SK-MEL-5 (cell line): ENCODE measurements around the gene CDS1. TPM values are rescaled to one million over a fixed set of nuclear protein-coding genes. Genes with fewer than 3 reads are reported as not detected.
"Not testable (repeated sequence)": the region's sequence is repeated elsewhere in the genome, so short reads cannot be mapped to it uniquely, and the experiment has no call there.

Experiments
- DNase-seq: peaks from one replicate; pipeline ENCODE4 v3.0.0-alpha.2; 2016; ENCODE audit warnings: low read depth, low spot score
- in situ Hi-C: cut with HindIII; loops from 2 replicates; pipeline ENCODE4 v1.10.0; 2016; ENCODE audit warnings: low sequenced_read_pairs, high pct_unique_total_duplicates, low pct_unique_long_range_greater_than_20kb
- total RNA-seq: library from RNA; depleted of rRNA; stranded (reverse); fragments of >200 nt; shearing (Covaris generic); gene quantifications from 2 replicates; pipeline ENCODE4 v1.2.3, GENCODE V29; 2014

CDS1 gene
- total RNA-seq, 1 experiment from 2014 or later, result 0.13 TPM

- DNase-seq, result no peak
- in situ Hi-C loops, result no loop called here
These were observed 68.6 kb downstream of the CDS1 start for GRCh38 chr4:84651499-84651898.

- in situ Hi-C loops, result no loop called here
- DNase-seq, result no peak
These were observed 69.6 kb downstream of the CDS1 start for GRCh38 chr4:84652478-84652877.

- in situ Hi-C loops, result no loop called here
- no peak for DNase-seq
These were observed 77.7 kb downstream of the CDS1 start for GRCh38 chr4:84660606-84661005.

GRCh38 chr4:84661191-84661939, 78.4 kb downstream of the CDS1 start:
- no peak for DNase-seq
- in situ Hi-C loops, result no loop called here

GRCh38 chr4:84664767-84665166, 81.8 kb downstream of the CDS1 start:
- DNase-seq, in situ Hi-C loops: not testable (repeated sequence)

- in situ Hi-C loops, result no loop called here
- DNase-seq, result no peak
These were observed 83.5 kb downstream of the CDS1 start for GRCh38 chr4:84666439-84666838.

GRCh38 chr4:84669201-84669600, 86.3 kb downstream of the CDS1 start:
- in situ Hi-C loops, result no loop called here
- no peak for DNase-seq

GRCh38 chr4:84672177-84672576, 89.2 kb downstream of the CDS1 start:
- no peak for DNase-seq
- in situ Hi-C loops, result no loop called here

- no peak for DNase-seq
- in situ Hi-C loops, result no loop called here
These were observed 90.7 kb downstream of the CDS1 start for GRCh38 chr4:84673475-84674240.

GRCh38 chr4:84677093-84677492, 94.2 kb downstream of the CDS1 start:
- no peak for DNase-seq
- in situ Hi-C loops, result no loop called here

GRCh38 chr4:84677995-84678394, 95.1 kb downstream of the CDS1 start:
- in situ Hi-C loops, result no loop called here
- no peak for DNase-seq

- no peak for DNase-seq
- in situ Hi-C loops, result no loop called here
These were observed 96.2 kb downstream of the CDS1 start for GRCh38 chr4:84678976-84679744.

GRCh38 chr4:84680956-84681355, 98.0 kb downstream of the CDS1 start:
- DNase-seq, result no peak
- in situ Hi-C loops, result no loop called here

GRCh38 chr4:84681486-84682274, 98.8 kb downstream of the CDS1 start:
- peak; percentile 76 for DNase-seq
- in situ Hi-C loops, result no loop called here

- in situ Hi-C loops, result not testable (repeated sequence)
These were observed 99.7 kb downstream of the CDS1 start for GRCh38 chr4:84682661-84683060.

GRCh38 chr4:84683064-84683850, 100.3 kb downstream of the CDS1 start:
- peak; percentile 31 for DNase-seq
- in situ Hi-C loops, result no loop called here

More at GRCh38 chr4:84682661-84683060, 99.7 kb downstream of the CDS1 start:
- DNase-seq, result not testable (repeated sequence)

GRCh38 chr4:84684361-84684760, 101.4 kb downstream of the CDS1 start:
- in situ Hi-C loops, result no loop called here
- DNase-seq, result no peak
